GM18499 (cell line): ENCODE data around the gene GRAP2.
"Not testable (repeated sequence)": the region's sequence is repeated elsewhere in the genome, so short reads cannot be mapped to it uniquely, and the experiment has no call there.

Experiments used
- ATAC-seq: cut with Tn5 transposase; IDR thresholded peaks from one replicate; pipeline ENCODE4 v1.9.1; 2021; ENCODE audit warnings: moderate number of reproducible peaks; ENCODE audit not compliant: insufficient read depth, unreplicated experiment

Gene GRAP2

DNA sequence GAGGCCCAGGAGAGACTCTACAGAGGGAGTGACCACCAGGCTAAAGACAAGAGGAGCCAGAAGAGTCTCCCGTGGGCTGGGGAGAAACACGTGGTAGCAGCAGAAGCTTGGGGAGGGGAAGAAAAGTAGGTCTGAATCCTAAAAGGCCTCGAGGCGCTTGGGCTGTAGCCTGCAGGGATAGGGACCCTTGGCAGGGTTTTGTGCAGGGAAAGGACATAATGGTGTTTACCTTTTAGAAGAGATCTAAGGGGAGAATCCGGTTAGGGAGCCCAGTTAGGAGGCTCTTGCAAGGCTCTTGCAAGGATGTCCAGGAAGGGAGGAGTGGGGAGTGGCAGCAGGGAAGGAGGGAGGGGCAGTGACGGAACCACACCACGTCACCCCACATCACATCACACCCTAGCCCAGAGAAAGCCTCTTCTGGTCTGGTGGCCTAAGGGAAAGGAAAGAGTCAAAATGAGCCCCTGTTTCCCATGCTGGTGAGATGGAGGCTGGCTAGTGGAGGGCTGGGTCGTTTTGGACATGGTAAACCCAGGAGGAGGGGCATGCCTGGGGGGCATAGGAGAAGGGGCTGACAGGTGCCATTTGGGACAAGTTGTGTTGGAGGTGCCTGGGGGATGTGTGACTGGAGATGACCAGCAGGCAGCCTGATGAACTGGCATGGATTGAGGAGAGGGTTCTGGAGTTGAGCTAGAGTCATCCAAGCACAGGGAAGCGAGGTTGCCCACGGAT, 87.7 kb downstream of the GRAP2 start:
- no peak for ATAC-seq

DNA sequence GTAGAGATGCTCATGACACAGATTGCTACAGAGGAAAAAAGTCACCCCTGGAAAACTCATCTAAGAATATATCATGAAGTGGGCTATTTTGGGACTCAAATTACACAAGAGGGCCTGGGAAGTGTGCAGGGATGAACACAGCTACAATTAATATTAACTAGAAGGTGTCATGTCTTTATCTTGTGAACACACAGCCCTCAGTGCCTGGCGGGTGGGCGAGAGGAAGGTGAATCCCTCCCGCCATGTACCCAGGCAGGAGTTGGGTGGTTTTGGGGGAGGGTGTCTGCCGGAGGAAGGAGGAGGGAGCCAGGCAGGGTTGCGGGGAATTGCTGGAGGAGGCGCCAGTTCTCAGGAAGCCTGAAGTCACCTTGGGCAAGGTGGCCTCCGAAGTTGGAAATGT, 88.7 kb downstream of the GRAP2 start:
- no peak for ATAC-seq

GRCh38 chr22:39990686-39991085, 89.8 kb downstream of the GRAP2 start:
- ATAC-seq: no peak

DNA sequence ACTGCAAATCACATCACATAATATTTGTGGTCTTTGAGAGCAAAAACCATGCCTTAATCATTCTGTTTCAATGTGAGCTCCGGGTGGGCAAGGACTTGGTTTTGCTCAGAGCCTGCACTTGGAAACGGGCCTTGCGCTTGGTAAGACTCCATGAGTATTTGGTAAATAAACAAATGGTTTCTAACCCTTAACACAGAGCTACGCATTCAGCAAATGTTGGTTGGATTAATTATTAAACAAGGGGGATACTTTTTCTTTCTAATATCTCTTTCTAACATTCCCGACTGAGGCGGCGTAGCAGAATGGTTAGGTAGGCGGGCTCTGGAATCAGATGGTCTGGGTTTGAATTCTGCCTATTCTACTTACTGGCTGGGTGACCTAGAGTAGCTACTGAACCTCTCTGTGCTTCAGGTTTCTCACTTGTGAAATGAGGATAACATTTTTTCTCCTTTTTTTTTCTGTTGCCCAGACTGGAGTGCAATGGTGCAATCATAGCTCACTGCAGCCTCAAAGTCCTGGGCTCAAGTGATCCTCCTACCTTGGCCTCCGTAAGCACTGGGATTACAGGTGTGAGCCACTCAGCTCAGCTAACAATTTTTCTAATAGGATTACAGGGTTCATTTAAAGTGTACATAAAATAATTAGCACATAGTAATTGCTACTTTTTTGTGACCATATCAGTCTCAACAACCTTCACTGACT, 90.4 kb downstream of the GRAP2 start:
- no peak for ATAC-seq

GRCh38 chr22:39992088-39992826, 91.4 kb downstream of the GRAP2 start:
- ATAC-seq: no peak

DNA sequence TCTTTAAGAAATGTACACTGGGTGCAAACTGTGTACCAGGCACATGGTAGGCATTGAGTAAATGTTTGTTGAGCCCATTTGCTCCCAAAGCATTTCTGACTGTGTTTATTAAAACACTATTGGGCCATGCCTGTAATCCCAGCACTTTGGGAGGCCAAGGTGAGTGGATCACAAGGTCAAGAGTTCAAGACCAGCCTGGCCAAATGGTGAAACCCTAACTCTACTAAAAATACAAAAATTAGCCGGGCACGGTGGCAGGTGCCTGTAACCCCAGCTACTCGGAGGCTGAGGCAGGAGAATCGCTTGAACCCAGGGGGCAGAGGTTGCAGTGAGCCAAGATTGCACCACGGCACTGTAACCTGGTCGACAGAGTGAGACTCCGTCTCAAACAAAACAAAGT, 92.0 kb downstream of the GRAP2 start:
- not testable (repeated sequence) for ATAC-seq

DNA sequence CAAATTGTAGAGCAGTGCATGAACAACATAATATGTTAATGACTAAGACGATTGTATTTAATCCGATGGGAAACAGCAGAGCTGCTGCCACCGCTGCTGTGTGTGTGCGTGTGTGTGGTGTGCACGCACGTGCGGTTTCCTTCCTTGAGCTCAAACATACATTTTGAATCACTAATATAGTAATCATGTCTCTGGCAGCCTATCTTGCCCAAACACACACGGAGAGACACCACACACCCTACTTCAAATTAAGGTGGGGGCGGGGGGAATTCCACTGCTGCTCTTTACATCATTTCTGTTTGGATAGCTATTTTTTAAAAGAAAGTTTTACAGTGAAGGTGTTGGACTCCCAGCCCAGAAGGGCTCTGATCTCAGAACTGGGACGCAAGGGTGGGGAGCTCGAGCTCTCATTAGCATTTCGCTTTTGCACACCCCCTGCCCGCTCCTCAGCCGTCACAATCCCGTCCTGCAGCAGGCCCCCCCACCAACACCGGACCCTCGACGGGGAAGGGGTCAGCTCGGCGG, 93.2 kb downstream of the GRAP2 start:
- ATAC-seq: no peak

DNA sequence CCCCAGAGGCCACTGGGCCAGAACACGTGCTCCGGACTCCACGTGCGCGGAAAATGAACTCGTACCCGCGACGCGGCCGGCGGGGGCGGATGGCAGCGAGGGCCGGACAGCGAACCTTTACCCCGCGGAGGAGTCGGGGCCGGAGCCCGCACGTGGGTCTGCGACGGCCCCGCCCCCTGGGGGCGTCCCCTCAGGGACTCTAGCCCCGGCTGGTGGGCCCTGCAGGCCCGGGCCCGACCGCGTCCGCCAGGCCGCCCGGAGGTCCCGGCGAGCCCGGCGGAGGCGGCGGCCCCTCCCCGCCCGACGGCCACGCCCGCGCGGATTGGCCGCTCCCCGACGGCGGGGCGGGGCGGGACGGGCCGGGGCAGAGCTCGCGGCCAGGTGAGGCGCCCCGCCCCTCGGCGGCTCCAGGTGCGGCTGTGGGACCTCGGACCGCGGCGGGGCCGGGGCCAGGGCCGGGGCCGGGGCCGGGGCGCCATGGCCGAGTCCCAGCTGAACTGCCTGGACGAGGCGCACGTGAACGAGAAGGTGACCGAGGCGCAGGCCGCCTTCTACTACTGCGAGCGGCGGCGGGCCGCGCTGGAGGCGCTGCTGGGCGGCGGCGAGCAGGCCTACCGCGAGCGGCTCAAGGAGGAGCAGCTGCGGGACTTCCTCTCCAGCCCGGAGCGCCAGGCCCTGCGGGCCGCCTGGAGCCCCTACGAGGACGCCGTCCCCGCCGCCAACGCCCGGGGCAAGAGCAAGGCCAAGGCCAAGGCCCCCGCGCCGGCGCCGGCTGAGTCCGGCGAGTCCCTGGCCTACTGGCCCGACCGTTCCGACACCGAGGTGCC, 93.9 kb downstream of the GRAP2 start, which contains the start of gene FAM83F:
Gene FAM83F (plus strand): TSS at position 389 of the 827 bp plus-strand sequence. CDS start 89 bp downstream, at position 478.
- ATAC-seq: no peak

DNA sequence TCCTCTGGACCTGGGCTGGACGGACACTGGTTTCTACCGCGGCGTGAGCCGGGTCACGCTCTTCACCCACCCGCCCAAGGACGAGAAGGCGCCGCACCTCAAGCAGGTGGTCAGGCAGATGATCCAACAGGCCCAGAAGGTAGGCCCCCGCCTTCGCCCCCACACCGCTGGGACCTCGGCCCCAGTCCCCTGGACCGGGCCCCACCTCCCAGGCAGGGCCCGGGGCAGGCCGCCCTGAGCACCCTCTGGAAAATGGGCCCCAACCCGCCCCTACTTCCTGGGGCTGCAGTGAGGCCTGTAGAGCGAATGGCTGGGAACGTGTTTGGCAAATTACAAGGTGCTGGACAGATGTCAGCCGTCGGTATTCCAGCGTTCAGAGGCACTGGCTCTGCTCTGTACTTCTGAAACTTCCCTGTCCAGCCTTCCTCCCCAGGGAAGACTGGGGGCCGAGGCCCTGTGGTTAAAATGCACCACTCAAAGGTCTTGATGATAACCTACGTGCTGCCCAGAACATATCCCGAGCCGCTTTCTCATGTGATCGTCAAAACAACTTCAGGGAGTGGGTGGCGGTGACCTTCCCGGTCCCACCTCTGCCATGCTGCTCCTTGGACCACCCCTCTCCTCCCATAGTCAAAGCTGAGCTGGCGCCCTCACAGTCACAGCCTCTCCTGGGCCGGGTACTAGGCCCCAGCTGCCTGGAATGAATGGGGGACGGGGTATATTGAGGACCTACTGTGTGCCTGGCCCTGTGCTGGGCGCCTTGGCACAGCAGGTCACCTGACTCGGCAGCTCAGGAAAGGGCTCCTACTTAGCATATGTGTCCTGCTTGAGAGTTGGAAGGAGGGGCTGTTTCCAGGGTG, 94.7 kb downstream of the GRAP2 start:
- no peak for ATAC-seq

GRCh38 chr22:39996732-39997131, 95.8 kb downstream of the GRAP2 start:
- ATAC-seq: no peak

DNA sequence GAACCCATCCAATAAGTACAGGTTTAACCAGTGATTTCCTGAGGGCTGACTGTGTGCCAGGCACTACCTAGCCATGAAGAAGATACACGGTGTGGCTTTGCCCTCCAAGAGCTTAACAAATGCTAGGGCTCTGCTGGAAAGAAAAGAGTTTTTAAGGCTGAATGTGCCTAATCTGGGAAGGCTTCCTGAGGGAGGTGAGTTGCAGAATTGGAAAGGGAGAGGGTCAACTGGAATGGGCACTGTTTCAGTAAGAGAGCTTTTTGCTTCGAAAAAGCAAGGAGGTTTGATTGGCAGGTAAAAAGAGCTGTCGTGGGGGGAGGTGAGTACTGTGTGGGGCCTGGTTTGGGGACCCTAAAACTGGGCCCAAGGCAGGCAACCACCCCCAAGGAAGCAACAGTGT, 96.5 kb downstream of the GRAP2 start:
- ATAC-seq: no peak

DNA sequence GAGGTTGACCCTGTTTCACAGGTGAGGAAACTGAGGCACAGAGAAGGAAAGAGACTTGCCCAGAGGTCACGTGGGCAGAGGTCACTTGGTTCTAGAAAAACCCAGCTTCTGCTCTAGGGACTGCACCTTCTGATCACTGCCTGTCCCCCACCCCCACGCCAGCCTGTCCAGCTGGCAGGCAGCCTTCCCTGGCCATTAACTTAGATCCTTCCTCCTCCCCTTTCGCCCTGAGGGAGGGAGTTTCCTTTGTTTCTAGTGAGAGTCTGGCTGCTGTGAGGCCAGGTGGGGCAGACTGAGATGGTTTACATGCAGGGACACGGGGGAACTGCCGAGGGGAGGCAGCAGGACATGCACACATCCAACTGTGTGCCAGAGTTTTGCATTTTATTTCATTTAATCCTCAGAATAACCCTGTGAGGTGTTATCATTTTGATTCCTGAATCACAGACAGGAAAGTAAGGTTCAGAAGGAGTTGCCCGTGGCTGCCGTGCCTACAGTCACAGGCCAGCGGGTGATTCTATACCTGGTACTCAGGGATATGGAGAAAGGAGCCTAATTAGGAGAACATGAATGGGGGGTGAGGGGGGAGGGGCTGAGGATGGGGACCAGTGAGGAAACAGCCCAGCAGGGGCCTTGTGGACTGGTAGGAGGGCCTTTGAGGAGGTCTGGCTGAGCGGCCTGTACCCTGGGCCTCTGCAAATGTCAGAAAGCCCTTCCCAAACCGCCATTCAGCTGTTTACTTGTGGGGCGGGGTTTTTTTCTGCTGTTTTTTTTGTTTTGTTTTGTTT, 97.2 kb downstream of the GRAP2 start:
- no peak for ATAC-seq

GRCh38 chr22:39999144-39999757, 98.4 kb downstream of the GRAP2 start:
- ATAC-seq: no peak

GRCh38 chr22:40000171-40000570, 99.3 kb downstream of the GRAP2 start:
- no peak for ATAC-seq

DNA sequence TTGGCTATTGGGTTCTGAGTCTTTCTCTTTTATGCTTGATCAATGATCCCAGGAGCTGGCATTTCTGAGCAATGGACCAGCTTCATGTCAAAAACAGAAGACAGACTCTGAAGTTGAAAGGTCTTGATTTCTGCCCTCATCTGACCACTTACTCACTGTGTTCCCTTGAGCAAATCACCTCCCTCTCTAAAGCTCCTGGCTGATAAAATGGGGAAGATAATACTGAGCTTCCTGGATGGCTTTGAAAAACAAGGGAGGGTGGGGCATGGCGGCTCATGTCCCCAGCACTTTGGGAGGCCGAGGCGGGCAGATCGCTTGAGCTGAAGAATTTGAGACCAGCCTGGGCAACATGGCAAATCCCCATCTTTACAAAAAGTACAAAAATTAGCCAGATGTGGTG, 100.2 kb downstream of the GRAP2 start:
- no peak for ATAC-seq

DNA sequence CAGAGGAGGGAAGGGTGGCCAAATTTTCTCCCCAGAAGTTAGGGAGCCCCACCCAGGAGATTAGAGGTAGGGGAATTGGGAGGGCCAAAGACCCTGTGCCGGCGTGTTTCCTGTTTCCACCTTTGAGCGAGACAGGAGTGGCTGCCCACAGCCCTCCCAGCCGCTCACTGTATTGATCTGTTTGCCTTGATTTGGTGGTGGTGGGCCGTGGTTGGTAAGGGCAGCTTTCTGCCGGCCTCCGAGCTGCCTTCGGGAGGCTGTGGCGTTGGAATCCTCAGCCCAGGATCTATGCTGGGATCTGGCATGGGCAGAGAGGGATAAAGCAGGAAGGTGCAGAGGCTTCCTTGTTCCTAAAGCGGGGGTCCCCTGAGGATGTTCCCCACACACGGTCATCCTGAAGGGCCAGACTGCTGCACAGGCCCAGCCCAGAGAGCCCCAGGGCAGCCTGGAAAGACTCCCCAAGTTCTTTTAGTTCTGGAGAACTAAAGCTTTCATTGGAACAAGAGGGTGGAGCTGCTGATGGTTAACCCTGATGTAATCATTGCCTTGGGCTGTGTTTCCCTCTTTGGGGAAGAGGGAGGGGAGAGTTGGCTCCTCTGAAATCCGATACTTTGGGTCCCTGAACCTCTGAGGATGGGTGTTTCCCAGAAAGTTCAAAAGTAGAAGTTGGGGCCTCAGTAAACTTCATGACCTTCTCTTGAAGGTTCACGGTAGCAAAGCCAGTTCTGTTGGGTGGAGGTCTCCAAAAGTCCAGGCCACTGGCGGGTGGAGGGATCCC, 101.1 kb downstream of the GRAP2 start:
- no peak for ATAC-seq
